K562 (cell line): ENCODE measurements around the gene MAD1L1. TPM values are rescaled to one million over a fixed set of nuclear protein-coding genes. Genes with fewer than 3 reads are reported as not detected.

Source experiments
- CHAMP1 ChIP-seq: fragments of 450-650 bp; IDR thresholded peaks from 2 replicates; pipeline ENCODE4 v1.6.1; 2016; ENCODE audit warnings: mild to moderate bottlenecking
- FOXP4 ChIP-seq: sonication (generic); formaldehyde crosslinking; IDR thresholded peaks from 2 replicates; pipeline ENCODE4 v1.8.0; 2022; ENCODE audit warnings: mild to moderate bottlenecking, missing genetic modification reagents, borderline replicate concordance
- HLTF ChIP-seq: fragments of 450-650 bp; IDR thresholded peaks from 2 replicates; pipeline ENCODE4 v1.6.1; 2016
- MLLT1 ChIP-seq, 2 experiments: fragments of 450-650 bp; IDR thresholded peaks; 2 replicates each; pipeline ENCODE4 v1.6.1; 2016
- NCOA1 ChIP-seq: fragments of 450-650 bp; IDR thresholded peaks from 2 replicates; pipeline ENCODE4 v1.6.1; 2016; ENCODE audit warnings: low read depth
- NEUROD1 ChIP-seq: fragments of 150-350 bp; IDR thresholded peaks from 2 replicates; pipeline ENCODE4 v1.6.1; 2014; ENCODE audit warnings: borderline replicate concordance, low read length, low read depth; ENCODE audit not compliant: partially characterized antibody
- PATZ1 ChIP-seq: fragments of 250-450 bp; sonication (Bioruptor Pico); IDR thresholded peaks from 2 replicates; pipeline ENCODE4 v1.5.0; 2020; ENCODE audit warnings: mild to moderate bottlenecking, borderline replicate concordance
- PHB ChIP-seq: fragments of 250-450 bp; sonication (Bioruptor Pico); IDR thresholded peaks from 2 replicates; pipeline ENCODE4 v1.5.0; 2021
- SMARCE1 ChIP-seq: fragments of 450-650 bp; IDR thresholded peaks from 2 replicates; pipeline ENCODE4 v1.7.1; 2016; ENCODE audit warnings: mild to moderate bottlenecking
- SREBF2 ChIP-seq: sonication (generic); formaldehyde crosslinking; IDR thresholded peaks from 2 replicates; pipeline ENCODE4 v1.4.0; 2020; ENCODE audit warnings: mild to moderate bottlenecking, missing genetic modification reagents
- ZNF318 ChIP-seq, 2 experiments: fragments of 450-650 bp; IDR thresholded peaks; 2 replicates each; pipeline ENCODE4 v1.6.1; 2016; ENCODE audit warnings: mild to moderate bottlenecking in 2 of 2, borderline replicate concordance in 1 of 2, low read depth in 1 of 2, moderate library complexity in 1 of 2
- polyA plus RNA-seq, 8 experiments: library from polyadenylated mRNA; depleted of rRNA in 4 of 8; stranded (reverse) in 5 of 8; unstranded in 3 of 8; fragments of >200 nt; fragmentation: Nextera tagmentation in 2 of 8; fragmentation: Illumina TruSeq in 1 of 8; extraction: Ambion mirVana in 2 of 8; extraction: Trizol in 1 of 8; gene quantifications; 2 replicates each; pipeline versions ENCODE4 v1.2.1 to v1.2.3, GENCODE V29; 2011 to 2014; ENCODE audit warnings: inconsistent platforms in 1 of 8, missing spikeins in 1 of 8
- total RNA-seq, 7 experiments: library from RNA; depleted of rRNA in 6 of 7; stranded (reverse); fragments of >200 nt in 6 of 7; fragmentation: Illumina TruSeq in 2 of 7; extraction: Trizol in 2 of 7; gene quantifications; 2 replicates each; pipeline versions ENCODE4 v1.2.1 to v1.2.3, GENCODE V29; 2011 to 2021; ENCODE audit warnings: low replicate concordance in 1 of 7

The MAD1L1 gene
- total and polyA plus RNA-seq, 9 of the 15 experiments (the other 6 are each of a cell fraction or from before 2014, with no cell fraction given) = 1.7 to 89.7 (median 18.0) TPM

- peak; percentile 85 for TF ChIP-seq NCOA1
- TF ChIP-seq MLLT1 (IDR thresholded peaks at IDR 0.05) = peak in 1 of 2 experiments; percentile 74; a peak in 1 of 4 replicates
- no peak for TF ChIP-seq SREBF2 (CRISPR knock-in tag)
- TF ChIP-seq FOXP4 (CRISPR knock-in tag) = no peak
- no peak; the same call in 1 of the 2 replicates for TF ChIP-seq HLTF
- peak; percentile 85 for TF ChIP-seq CHAMP1
- TF ChIP-seq PATZ1 (CRISPR knock-in tag) = no peak
- TF ChIP-seq NEUROD1 = peak; percentile 84
- peak; percentile 97 for TF ChIP-seq SMARCE1
- TF ChIP-seq PHB (CRISPR knock-in tag) = no peak
- peak in 1 of 2 experiments; percentile 20; a peak in 1 of 4 replicates for TF ChIP-seq ZNF318 (IDR thresholded peaks at IDR 0.05; ENCODE audit: borderline replicate concordance in 1 of 2, low read depth in 1 of 2)
Observed at GRCh38 chr7:2022737-2023250, 210.0 kb downstream of the MAD1L1 start (continued).
